Stomach smooth muscle (tissue), 2 donors: ENCODE measurements around the gene BTBD6.

Experiments used
- H3K27ac ChIP-seq: one replicate; pipeline ENCODE4 v1.7.0; 2013; ENCODE audit warnings: mild to moderate bottlenecking, low read length, inconsistent platforms
- H3K27me3 ChIP-seq, 2 donors: one replicate each; pipeline ENCODE4 v1.7.0; 2013; ENCODE audit warnings: low read length in 2 of 2; ENCODE audit not compliant: insufficient read depth in 2 of 2, control insufficient read depth in 1 of 2
- H3K36me3 ChIP-seq, 2 donors: one replicate each; pipeline ENCODE4 v1.7.0; 2013; ENCODE audit warnings: low read length in 2 of 2; ENCODE audit not compliant: control insufficient read depth in 2 of 2, insufficient read depth in 2 of 2
- H3K4me1 ChIP-seq: one replicate; pipeline ENCODE4 v1.7.0; 2013; ENCODE audit warnings: low read length; ENCODE audit not compliant: control insufficient read depth, insufficient read depth
- H3K4me3 ChIP-seq, 2 donors: one replicate each; pipeline ENCODE4 v1.7.0; 2013; ENCODE audit warnings: low read length in 2 of 2
- H3K9ac ChIP-seq, 2 donors: one replicate each; pipeline ENCODE4 v1.7.0; 2013; ENCODE audit warnings: low read length in 2 of 2, mild to moderate bottlenecking in 1 of 2
- H3K9me3 ChIP-seq, 2 donors: one replicate each; pipeline ENCODE4 v1.7.0; 2013; ENCODE audit warnings: low read length in 2 of 2; ENCODE audit not compliant: control insufficient read depth in 2 of 2
- donor health status: healthy.
- donor health status: Pancreatic carcinoma.

The BTBD6 gene

DNA sequence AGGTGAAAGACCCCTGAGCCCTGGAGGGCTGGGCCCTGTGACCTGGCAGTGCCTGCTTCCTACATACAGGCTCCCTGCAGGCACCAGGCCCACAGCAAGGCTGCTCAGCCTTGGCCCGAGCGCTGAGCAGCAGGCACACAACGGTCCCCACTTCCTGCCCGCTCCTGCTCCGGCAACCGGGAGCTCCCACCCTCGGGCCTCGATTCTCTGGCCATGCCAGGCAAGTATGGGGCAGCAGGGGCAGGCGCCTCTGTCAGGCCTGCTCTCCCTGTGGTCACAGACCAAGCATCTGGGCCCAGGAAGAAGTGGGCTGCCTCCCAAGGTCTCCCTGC, 36.6 kb upstream of the BTBD6 start:
- Histone ChIP-seq H3K9ac (no peak overlapping the region), H3K4me3 (no peak overlapping the region), H3K4me1 (peaks cover 7% of the 10 kb centered on the region), H3K9me3 (no peaks in the 10 kb centered on the region), H3K27me3 (no peaks in the 10 kb centered on the region), H3K36me3 (peaks cover 4 to 20% of the 10 kb centered on the region in 2 donors), H3K27ac (no peak overlapping the region)

DNA sequence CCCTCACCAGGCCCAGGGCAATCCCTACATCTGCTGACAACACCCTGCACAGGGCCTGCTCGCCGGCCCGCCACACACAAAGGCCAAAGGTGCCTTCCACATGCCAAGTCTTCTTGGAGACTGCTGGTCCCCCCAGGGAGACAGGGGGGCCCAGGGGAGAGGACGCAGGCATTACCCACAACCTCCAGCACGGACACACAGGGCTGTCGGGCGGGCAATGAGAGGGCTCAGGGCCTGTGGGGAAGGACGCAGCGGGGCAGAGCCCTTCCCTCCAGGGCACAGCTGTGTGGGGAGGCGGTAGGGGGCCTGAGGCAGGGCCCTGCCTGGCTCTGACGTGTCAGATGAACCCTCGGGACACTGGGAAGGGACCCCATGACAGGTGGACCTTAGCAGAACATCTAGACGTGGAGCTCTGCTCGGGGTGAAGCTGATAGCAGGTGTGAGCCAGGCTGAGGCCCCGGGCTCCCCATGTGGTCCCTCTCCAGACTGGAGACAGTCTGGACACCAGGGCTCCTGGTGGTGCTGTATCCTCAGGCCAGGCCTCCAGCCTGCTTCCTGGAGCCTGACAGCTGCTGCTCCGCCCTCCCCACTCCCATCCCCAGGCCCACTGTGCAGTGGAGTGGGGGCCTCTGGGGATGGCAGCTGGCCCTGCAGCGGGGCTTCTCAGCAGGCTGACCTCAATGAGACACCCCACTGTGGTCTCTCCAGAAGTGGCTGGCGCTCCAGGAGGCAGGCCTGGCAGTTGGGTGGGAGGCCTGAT, 35.6 kb upstream of the BTBD6 start:
- no peaks in the 10 kb centered on the region for H3K9me3 ChIP-seq
- no peak overlapping the region for H3K4me3 ChIP-seq
- no peak overlapping the region for H3K27ac ChIP-seq
- H3K36me3 ChIP-seq = peaks cover 8 to 27% of the 10 kb centered on the region in 2 donors
- no peaks in the 10 kb centered on the region for H3K4me1 ChIP-seq
- H3K27me3 ChIP-seq = no peaks in the 10 kb centered on the region
- no peak overlapping the region for H3K9ac ChIP-seq

- Histone ChIP-seq H3K27me3 (no peaks in the 10 kb centered on the region), H3K4me3 (no peak overlapping the region), H3K4me1 (no peaks in the 10 kb centered on the region), H3K36me3 (peaks cover 8 to 29% of the 10 kb centered on the region in 2 donors), H3K9ac (no peak overlapping the region), H3K9me3 (no peaks in the 10 kb centered on the region), H3K27ac (no peak overlapping the region)
These were observed 35.0 kb upstream of the BTBD6 start for GRCh38 chr14:105213361-105213760.

- no peak overlapping the region for H3K9ac ChIP-seq
- H3K4me3 ChIP-seq = no peak overlapping the region
- no peaks in the 10 kb centered on the region for H3K4me1 ChIP-seq
- no peak overlapping the region for H3K27ac ChIP-seq
- no peaks in the 10 kb centered on the region for H3K9me3 ChIP-seq
- peaks cover 14 to 34% of the 10 kb centered on the region in 2 donors for H3K36me3 ChIP-seq
- no peaks in the 10 kb centered on the region for H3K27me3 ChIP-seq
These were observed 33.9 kb upstream of the BTBD6 start for GRCh38 chr14:105214324-105214915.

- Histone ChIP-seq H3K36me3 (peaks cover 14 to 36% of the 10 kb centered on the region in 2 donors), H3K4me1 (peaks cover 2% of the 10 kb centered on the region), H3K4me3 (no peak overlapping the region), H3K9me3 (no peaks in the 10 kb centered on the region), H3K27ac (no peak overlapping the region), H3K9ac (no peak overlapping the region), H3K27me3 (no peaks in the 10 kb centered on the region)
These were observed 32.7 kb upstream of the BTBD6 start for GRCh38 chr14:105215602-105216001.

DNA sequence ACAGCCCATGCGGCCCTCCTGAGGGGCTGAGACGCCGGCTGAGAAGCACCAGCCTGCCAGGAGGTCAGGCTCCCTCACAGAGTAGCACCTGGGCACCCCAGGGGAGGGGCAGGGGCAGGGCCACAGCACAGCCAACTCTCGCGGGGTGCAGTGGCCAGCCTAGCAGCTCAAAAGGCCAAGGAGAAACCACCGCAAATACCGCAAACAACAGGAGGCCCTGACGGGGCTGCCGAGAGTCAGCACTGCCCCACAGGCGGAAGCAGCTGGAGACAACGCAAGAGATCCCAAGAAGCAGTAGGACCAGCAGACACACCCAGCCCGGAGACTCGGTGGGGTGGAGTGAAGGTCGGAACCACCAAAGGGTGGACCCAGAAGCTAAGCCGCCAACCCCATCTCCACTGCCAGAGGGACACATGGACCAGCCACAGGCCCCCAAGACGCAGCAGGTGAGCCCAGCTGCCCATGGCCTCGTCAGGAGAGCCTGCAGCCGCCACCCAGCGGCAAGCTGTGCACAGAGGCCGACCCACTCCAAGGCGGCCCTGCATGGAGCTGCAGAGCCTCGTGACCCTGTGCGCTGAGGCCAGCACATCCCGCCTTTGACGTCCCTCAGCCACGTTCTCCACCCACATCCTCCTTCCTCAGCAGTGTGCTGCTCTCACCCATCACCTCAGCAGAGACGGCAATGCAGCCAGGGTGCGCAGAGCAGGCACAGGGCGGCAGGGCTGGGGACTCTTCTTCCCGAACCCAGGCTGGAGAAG, 31.7 kb upstream of the BTBD6 start:
- Histone ChIP-seq H3K27me3 (no peaks in the 10 kb centered on the region), H3K27ac (no peak overlapping the region), H3K4me1 (peaks cover 10% of the 10 kb centered on the region), H3K36me3 (peaks cover 17 to 38% of the 10 kb centered on the region in 2 donors), H3K9ac (no peak overlapping the region), H3K4me3 (no peak overlapping the region), H3K9me3 (no peaks in the 10 kb centered on the region)

DNA sequence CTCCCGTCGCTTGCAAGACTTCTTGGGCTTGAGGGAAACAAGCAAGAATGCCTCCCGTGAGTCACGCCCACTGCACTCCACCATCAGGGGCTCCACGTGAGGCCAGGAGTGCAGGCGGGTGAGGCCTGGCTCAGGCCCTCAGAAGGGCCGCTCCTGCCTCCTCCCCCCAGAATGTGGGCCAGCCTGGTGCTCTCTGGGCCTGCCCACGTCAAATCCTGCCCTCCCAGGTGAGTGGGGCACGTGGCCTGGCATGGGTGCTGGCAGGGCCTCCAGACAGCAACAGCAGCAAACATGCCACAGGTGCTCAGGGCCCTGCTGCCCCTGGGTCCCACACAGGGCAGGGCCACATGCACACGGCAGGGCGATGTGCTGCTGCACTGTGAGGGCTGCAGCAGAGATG, 30.6 kb upstream of the BTBD6 start:
- no peaks in the 10 kb centered on the region for H3K27me3 ChIP-seq
- H3K9me3 ChIP-seq = no peaks in the 10 kb centered on the region
- peaks cover 10% of the 10 kb centered on the region for H3K4me1 ChIP-seq
- peaks cover 17 to 37% of the 10 kb centered on the region in 2 donors for H3K36me3 ChIP-seq
- no peak overlapping the region for H3K27ac ChIP-seq
- no peak overlapping the region for H3K4me3 ChIP-seq
- H3K9ac ChIP-seq = no peak overlapping the region

DNA sequence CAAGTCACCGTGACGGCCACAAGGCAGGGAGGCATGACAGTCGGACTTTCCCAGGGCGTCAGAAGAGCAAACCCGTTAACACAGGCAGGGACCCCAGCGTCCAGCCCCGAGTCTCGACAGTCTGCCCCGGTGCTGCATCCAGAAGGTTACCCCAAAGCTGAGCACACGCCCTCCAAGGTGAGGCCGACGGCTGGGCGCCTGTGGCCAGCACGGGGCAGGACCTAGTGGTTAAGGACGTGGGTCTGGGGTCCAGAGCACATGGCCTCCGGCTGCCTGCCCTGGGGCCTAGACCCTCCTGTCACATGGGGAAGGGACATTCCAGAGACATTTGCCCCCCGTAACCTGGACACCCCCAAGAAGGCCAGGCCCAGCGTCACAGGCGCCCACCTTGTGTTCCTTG, 29.7 kb upstream of the BTBD6 start:
- peaks cover 10% of the 10 kb centered on the region for H3K4me1 ChIP-seq
- no peaks in the 10 kb centered on the region for H3K27me3 ChIP-seq
- peaks cover 17 to 41% of the 10 kb centered on the region in 2 donors for H3K36me3 ChIP-seq
- H3K27ac ChIP-seq = no peak overlapping the region
- no peak overlapping the region for H3K4me3 ChIP-seq
- no peak overlapping the region for H3K9ac ChIP-seq
- no peaks in the 10 kb centered on the region for H3K9me3 ChIP-seq

DNA sequence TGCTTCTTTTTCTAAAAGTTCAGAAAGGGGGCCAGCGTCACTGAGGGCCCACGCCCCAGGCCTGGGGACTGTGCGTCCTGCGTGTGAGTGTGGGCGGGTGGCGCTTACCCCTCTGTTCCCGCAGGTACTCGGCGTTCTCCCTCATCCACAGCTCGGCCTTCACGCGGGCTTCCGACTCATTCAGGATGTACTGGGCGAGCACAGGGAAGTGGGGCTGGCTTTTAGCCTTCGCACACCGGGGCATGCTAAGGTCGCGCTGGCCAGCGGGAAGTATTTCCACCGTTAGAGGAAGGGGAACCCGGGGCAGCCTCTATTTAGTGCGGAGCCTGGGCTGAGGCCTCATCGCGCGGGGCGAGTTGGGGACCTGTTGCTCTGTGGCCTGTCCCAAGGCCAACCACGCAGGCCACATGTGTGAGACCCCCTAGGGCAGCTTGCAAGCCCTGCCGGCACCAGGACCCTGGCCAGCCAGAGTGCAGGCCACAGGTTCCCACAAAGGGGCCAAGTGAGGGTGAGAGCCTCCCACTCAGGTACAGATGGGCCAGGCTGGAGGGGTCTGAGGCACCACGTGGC, 29.2 kb upstream of the BTBD6 start:
- no peak overlapping the region for H3K27ac ChIP-seq
- peaks cover 10% of the 10 kb centered on the region for H3K4me1 ChIP-seq
- no peak overlapping the region for H3K4me3 ChIP-seq
- no peaks in the 10 kb centered on the region for H3K9me3 ChIP-seq
- H3K36me3 ChIP-seq = peaks cover 18 to 38% of the 10 kb centered on the region in 2 donors
- H3K27me3 ChIP-seq = no peaks in the 10 kb centered on the region
- H3K9ac ChIP-seq = no peak overlapping the region

DNA sequence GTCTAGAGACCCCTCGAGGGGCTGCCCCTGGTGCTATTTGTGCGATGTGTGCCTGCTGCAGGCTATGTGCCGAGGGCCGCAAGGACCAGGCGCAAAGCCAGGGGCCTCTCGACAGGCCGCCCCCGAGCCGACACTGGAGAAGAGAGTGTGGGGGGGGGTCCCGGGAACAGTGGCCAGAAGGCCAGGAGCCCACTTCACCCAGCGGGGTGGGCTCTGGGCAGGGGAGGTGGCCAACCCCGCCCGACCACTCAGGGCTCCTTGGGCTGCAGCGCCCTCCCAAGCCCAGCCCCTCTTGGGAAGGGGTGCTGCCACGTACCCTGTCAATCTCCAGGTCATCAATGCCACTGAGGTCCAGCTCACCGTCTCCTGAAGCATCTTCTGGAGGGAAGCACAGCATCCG, 28.6 kb upstream of the BTBD6 start:
- Histone ChIP-seq H3K9me3 (no peaks in the 10 kb centered on the region), H3K4me3 (no peak overlapping the region), H3K36me3 (peaks cover 20 to 38% of the 10 kb centered on the region in 2 donors), H3K9ac (no peak overlapping the region), H3K27ac (no peak overlapping the region), H3K4me1 (peaks cover 10% of the 10 kb centered on the region), H3K27me3 (no peaks in the 10 kb centered on the region)
